ENCODE results near the gene SNRNP35.
"Not testable (repeated sequence)": the region's sequence is repeated elsewhere in the genome, so short reads cannot be mapped to it uniquely, and the experiment has no call there.

SNRNP35 gene

GRCh38 chr12:123492339-123493039 lies 34.5 kb downstream of the SNRNP35 start:
- not testable (repeated sequence) for H3K4me1 Mint-ChIP-seq; ATAC-seq; H3K4me3 Mint-ChIP-seq; H3K36me3 Mint-ChIP-seq; DNase-seq (ENCODE audit: low spot score in 2 of 2); H3K27ac Mint-ChIP-seq; H3K9me3 Mint-ChIP-seq

- DNase-seq (ENCODE audit: low spot score in 2 of 2) (no peak), ATAC-seq (no peak)
- no peaks in the 10 kb centered on the region for H3K4me1 Mint-ChIP-seq
- no peaks in the 10 kb centered on the region for H3K9me3 Mint-ChIP-seq
- H3K27ac Mint-ChIP-seq, result peak overlapping the region; percentile 72
- no peak overlapping the region for H3K4me3 Mint-ChIP-seq
- H3K36me3 Mint-ChIP-seq, result peaks cover 6% of the 10 kb centered on the region
These were observed 36.3 kb downstream of the SNRNP35 start for GRCh38 chr12:123494124-123494851.

DNA sequence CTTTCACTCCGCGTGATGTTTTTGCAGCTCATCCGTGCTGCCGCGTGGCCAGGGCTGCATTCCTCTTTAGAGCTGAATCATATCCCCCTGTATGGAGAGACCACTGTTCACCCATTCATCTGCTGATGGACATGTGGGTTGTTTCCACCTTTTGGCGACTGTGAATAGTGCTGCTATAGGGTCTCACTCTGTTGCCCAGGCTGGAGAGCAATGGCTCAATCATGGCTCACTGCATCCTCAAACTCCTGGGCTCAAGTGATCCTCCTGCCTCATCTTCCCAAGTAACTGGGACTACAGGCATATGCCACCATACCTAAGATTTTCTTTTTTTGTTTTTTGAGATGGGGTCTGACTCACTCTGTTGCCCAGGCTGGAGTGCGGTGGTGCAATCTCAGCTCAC lies 39.1 kb downstream of the SNRNP35 start:
- Mint-ChIP-seq H3K9me3 (no peaks in the 10 kb centered on the region), H3K4me1 (no peaks in the 10 kb centered on the region), H3K4me3 (no peak overlapping the region), H3K27ac (no peak overlapping the region), H3K36me3 (peaks cover 6% of the 10 kb centered on the region)
- DNase-seq (ENCODE audit: low spot score in 2 of 2) (no peak), ATAC-seq (no peak)

DNA sequence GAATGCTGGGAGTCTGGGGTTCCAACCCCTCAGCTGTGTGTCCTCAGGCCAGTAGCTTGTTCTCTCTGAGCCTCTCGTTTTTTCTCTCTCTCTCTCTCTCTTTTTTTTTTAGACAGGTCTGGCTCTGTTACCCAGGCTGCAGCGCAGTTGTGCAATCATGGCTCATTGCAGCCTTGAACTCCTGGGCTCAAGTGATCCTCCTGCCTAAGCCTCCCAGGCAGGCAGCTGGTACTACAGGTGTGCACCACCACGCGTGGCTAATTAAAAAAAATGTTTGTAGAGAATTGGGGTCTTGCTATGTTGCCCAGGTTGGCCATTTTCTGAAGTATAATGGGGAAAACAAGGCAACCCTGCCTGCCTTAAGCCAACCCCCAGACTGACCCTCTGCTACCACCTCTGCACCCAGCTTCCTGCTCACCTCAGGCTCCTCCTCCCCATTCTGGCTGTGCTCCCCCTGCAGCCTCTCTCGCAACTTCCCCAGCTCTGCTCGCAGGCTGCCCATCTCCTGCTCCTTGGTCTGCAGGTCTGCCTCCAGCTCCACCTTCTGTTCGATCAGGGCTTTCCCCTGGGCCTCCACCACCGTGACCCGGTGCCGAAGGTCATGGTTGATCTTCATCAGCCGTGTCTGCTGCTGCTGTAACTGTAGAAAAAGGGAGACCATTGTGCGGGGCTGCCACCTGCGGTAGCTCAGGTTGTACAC lies 40.3 kb downstream of the SNRNP35 start:
- ATAC-seq, result no peak
- peaks cover 6% of the 10 kb centered on the region for H3K36me3 Mint-ChIP-seq

GRCh38 chr12:123499332-123499731 lies 41.4 kb downstream of the SNRNP35 start:
- Mint-ChIP-seq H3K4me3 (no peak overlapping the region), H3K36me3 (peaks cover 6% of the 10 kb centered on the region), H3K27ac (peak overlapping the region; percentile 53), H3K9me3 (no peaks in the 10 kb centered on the region), H3K4me1 (no peaks in the 10 kb centered on the region)
- no peak for DNase-seq (ENCODE audit: low spot score in 2 of 2)
- no peak for ATAC-seq

More for the DNA sequence above, 40.3 kb downstream of the SNRNP35 start:
- Mint-ChIP-seq H3K9me3 (no peaks in the 10 kb centered on the region), H3K4me3 (no peak overlapping the region), H3K27ac (no peak overlapping the region), H3K4me1 (no peaks in the 10 kb centered on the region)
- DNase-seq (ENCODE audit: low spot score in 2 of 2), result no peak

GRCh38 chr12:123502163-123502704 lies 44.3 kb downstream of the SNRNP35 start:
- no peak for ATAC-seq
- no peak overlapping the region for H3K27ac Mint-ChIP-seq
- H3K36me3 Mint-ChIP-seq, result peaks cover under 1% of the 10 kb centered on the region

DNA sequence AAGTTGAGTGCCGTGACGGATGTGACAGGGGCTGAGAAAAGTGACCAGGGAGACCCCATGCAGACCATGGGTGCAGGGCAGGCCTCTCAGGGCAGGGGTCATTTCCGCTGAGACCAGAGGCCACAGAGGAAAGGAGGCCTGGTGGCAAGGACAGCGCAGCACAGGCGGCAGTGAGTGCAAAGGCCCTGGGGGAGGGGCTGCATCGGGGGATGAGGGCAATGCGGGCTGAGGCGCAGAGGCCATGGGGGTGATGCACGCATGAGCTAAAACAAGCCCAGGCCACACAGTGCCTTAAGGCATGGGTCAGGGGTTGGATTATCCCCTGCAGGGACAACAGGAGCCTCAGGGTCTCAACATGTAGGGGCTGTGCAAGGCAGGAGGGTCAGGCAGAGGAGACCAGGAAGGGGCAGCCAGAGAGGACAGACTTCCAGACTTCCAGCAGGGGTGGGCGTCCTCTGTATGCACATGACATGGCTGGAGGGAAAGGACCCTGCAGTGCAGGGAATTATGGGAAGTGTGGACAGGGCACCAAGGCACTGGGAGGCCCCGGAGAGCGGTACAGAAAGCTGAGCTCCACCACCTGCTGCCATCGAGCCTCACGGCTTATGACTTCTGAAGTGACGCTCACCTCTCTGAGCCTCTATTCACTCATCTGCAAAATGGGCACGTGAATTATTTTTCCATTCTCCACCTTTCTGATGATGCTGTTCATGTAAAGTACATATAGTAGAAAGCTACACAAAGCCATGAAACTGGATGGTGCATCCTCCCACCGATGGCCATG lies 48.3 kb downstream of the SNRNP35 start:
- Mint-ChIP-seq H3K9me3 (no peaks in the 10 kb centered on the region), H3K4me1 (no peaks in the 10 kb centered on the region), H3K27ac (no peak overlapping the region), H3K36me3 (no peaks in the 10 kb centered on the region), H3K4me3 (no peak overlapping the region)
- ATAC-seq (no peak), DNase-seq (ENCODE audit: low spot score in 2 of 2) (no peak)

More at GRCh38 chr12:123502163-123502704, 44.3 kb downstream of the SNRNP35 start:
- H3K9me3 Mint-ChIP-seq, result no peaks in the 10 kb centered on the region
- no peaks in the 10 kb centered on the region for H3K4me1 Mint-ChIP-seq
- no peak overlapping the region for H3K4me3 Mint-ChIP-seq
- DNase-seq (ENCODE audit: low spot score in 2 of 2), result no peak

DNA sequence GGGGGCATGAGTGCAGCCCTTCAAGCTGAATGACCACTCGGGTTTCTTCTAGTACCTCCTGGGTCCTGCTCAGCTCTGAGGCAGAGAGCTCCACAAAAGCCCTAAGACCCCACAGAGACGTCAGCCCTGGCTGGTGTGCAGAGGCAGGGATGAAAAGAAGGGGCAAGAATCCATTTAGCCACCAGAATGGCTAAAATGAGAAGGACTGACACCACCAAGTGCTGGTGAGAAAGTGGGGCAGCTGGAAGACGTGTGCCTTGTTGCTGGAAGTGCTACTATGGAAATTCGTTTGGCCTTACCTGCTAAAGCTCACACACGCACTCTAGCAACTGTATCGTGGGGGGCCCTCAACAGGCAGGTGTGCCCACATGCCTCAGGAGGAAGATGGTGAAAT lies 48.9 kb downstream of the SNRNP35 start:
- ATAC-seq, result no peak
- no peak overlapping the region for H3K27ac Mint-ChIP-seq

GRCh38 chr12:123512838-123513665 lies 55.1 kb downstream of the SNRNP35 start:
- Mint-ChIP-seq H3K4me3 (no peak overlapping the region), H3K4me1 (no peaks in the 10 kb centered on the region), H3K27ac (no peak overlapping the region), H3K36me3 (peaks cover 14% of the 10 kb centered on the region), H3K9me3 (no peaks in the 10 kb centered on the region)
- ATAC-seq (no peak), DNase-seq (ENCODE audit: low spot score in 2 of 2) (no peak)

More for the DNA sequence above, 48.9 kb downstream of the SNRNP35 start:
- DNase-seq (ENCODE audit: low spot score in 2 of 2), result no peak
- H3K9me3 Mint-ChIP-seq, result no peaks in the 10 kb centered on the region
- H3K36me3 Mint-ChIP-seq, result no peaks in the 10 kb centered on the region
- no peak overlapping the region for H3K4me3 Mint-ChIP-seq
- H3K4me1 Mint-ChIP-seq, result no peaks in the 10 kb centered on the region

- no peak for DNase-seq (ENCODE audit: low spot score in 2 of 2)
- no peaks in the 10 kb centered on the region for H3K4me1 Mint-ChIP-seq
- no peak overlapping the region for H3K27ac Mint-ChIP-seq
- H3K9me3 Mint-ChIP-seq, result no peaks in the 10 kb centered on the region
- no peak for ATAC-seq
- H3K36me3 Mint-ChIP-seq, result peaks cover 22% of the 10 kb centered on the region
- H3K4me3 Mint-ChIP-seq, result no peak overlapping the region
These were observed 55.9 kb downstream of the SNRNP35 start for GRCh38 chr12:123513805-123514204.

- not testable (repeated sequence) for H3K4me1 Mint-ChIP-seq; DNase-seq (ENCODE audit: low spot score in 2 of 2); H3K9me3 Mint-ChIP-seq; H3K4me3 Mint-ChIP-seq; ATAC-seq; H3K27ac Mint-ChIP-seq
- peaks cover 23% of the 10 kb centered on the region for H3K36me3 Mint-ChIP-seq
These were observed 56.8 kb downstream of the SNRNP35 start for GRCh38 chr12:123514582-123515221.

GRCh38 chr12:123516216-123516780 lies 58.4 kb downstream of the SNRNP35 start:
- Mint-ChIP-seq H3K27ac (no peak overlapping the region), H3K4me3 (no peak overlapping the region), H3K4me1 (no peaks in the 10 kb centered on the region), H3K36me3 (peaks cover 23% of the 10 kb centered on the region), H3K9me3 (no peaks in the 10 kb centered on the region)
- DNase-seq (ENCODE audit: low spot score in 2 of 2) (no peak), ATAC-seq (no peak)

Measured in stimulated activated effector memory CD8-positive, alpha-beta T cell treated with anti-CD3 and anti-CD28 coated beads, Interleukin-12 subunit alpha, Interleukin-12 subunit beta, amount 100 ng/mL, for 72 hours (primary cell).